Esophagus mucosa (tissue), 1 donor: Measurements from ENCODE around the gene FOLR2. TPM values are rescaled to one million over a fixed set of nuclear protein-coding genes. Genes with fewer than 3 reads are reported as not detected.

ENCODE experiments used
- ATAC-seq: fragments of 200-7000 bp; cut with Tn5 transposase; one replicate; pipeline ENCODE4 v1.9.1; 2020
- total RNA-seq: library from RNA; stranded (reverse); gene quantifications from one replicate; pipeline ENCODE4 v1.2.4, GENCODE V29; 2023
- donor health status: DM: yes; HTN: yes; CAD: no.

FOLR2 gene
- total RNA-seq, 1 donor from 2014 or later, result 0.24 TPM

DNA sequence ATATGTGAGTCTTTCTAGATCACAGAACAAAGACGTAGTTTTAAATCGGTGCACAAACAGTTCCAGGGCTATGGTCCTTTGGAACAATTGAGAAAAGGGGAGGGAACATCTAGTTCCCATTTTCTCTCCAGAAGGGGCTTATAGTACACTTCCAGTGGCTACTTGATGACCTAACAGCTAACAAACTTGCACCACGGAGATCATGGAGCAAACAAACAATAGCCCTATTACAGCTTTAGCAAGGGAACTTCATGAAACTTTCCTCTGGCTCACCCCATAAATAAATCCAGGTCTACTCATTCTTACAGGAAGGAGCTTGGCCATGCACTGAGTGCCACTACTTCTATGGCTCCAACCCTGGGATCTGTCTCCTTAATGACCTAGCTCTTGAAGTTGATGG lies 8.3 kb upstream of the FOLR2 start:
- ATAC-seq, result no peak

- ATAC-seq, result no peak
Observed at GRCh38 chr11:72209101-72209500, 7.5 kb upstream of the FOLR2 start.

DNA sequence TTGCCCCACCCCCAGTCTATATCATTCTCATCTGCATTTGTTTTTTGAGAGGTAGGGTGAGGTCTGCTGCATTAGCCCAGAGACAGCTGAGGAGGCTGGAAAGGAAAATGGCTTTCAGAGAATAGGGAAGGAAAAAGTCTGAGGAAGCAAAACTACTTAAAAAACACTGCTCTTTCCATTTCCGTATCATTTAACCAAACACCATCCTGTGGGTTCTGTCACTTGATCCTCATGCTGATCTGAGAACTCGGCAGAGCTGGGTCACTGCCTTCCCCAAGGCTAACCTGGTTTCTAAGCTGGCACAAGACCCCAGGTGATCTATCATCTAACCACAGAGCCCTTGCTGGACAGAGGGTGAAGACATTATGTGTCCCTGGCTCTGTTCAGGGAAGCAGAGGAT lies 1.2 kb downstream of the FOLR2 start:
- ATAC-seq, result no peak

- ATAC-seq, result no peak
Observed at GRCh38 chr11:72218251-72218745, 1.7 kb downstream of the FOLR2 start.

DNA sequence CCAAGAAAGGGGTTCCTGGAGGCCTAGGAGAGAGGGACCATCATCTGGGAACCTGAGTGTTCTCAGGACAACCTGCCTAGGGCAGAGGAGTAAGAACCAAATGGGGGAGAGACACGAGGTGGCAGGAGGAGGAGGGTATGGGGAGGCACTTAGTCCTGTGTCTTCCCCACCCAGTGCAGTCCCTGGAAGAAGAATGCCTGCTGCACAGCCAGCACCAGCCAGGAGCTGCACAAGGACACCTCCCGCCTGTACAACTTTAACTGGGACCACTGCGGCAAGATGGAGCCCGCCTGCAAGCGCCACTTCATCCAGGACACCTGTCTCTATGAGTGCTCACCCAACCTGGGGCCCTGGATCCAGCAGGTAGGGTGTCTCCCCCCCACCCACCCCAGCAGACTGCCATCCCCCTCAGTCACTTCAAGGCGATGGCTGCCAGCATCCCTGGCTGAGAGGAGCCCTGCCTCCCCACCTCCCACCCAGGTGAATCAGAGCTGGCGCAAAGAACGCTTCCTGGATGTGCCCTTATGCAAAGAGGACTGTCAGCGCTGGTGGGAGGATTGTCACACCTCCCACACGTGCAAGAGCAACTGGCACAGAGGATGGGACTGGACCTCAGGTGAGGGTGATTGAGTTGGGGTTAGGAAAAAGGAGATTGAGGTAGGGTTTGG lies 4.2 kb downstream of the FOLR2 start:
- ATAC-seq, result no peak

- no peak for ATAC-seq
Observed at GRCh38 chr11:72221386-72222075, 4.9 kb downstream of the FOLR2 start.

DNA sequence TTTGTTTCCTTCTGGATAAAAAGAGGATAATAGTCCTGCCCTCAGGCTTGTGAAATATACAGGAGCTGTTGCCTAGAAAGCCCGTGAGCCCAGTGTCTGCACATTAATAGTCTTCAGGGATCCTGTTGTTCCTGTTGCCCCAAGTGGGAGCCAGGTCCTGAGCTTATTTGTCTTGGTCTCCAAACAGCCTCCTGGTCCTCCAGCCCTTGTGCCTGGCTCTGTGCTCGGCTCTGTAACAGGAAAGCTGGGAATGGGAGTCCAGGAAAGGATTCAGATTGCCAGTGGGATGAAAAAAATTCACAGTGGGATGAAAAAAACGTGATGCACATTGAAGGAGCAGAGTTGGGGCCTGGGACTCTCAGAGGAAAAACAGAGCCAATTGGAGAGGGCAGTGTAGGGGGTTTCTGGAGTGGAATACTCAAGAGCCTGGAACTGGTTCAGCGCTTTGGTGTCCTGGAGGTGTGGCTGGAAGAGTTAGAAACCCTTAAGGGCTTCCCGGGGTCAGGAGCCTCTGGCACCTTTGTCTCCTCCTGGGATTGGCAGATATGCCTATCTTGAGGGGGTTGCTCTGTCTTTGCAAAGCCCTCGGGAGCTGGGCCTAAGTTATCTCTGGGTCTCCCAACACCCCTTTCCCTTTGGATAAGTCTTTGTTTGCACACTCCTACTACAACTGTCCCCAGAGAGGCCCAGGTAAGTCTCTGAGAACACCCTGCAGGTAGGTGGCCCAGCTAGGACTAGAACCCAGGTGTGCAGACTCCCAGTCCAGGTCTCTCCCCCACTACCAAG lies 5.7 kb downstream of the FOLR2 start:
- no peak for ATAC-seq

DNA sequence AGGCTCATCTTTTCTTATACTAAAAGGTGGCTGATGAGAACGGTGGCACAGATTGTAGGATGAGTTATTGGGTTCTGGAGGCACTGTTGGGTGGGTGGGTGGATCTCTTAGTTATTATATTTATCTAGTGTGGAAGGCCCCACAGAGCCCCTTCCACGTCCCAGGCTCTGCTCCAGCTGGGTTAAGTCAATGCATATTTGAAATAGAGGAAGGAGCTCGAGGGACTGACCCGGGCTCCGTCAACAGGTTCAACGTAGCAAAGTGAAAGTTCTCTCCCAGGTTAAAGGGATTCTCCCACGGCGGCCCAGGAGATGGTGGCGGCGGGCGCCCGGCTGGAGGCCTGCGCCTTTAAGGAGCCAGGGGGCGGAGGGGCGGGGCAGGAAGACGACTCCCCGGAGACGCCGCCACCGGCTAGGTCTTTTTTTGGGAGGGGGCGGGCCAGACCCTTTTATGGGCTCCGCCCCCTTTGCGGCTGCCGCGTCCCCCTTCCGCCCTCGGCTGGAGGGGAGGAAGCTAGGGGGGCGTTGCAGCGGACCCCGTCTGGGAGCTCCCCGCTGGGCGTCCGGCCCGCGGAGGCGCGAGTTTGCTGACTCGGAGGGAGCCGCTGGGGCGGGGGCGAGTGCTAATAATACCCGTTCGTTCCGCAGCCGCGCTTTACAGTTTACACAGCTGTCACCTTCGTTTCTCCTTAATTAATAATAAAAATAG lies 6.5 kb downstream of the FOLR2 start:
- peak; percentile 80 for ATAC-seq

- ATAC-seq, result peak; percentile 61
Observed at GRCh38 chr11:72223615-72224563, 7.3 kb downstream of the FOLR2 start.

- ATAC-seq, result peak; percentile 2
Observed at GRCh38 chr11:72224564-72225410, 8.2 kb downstream of the FOLR2 start, which contains the start of gene INPPL1. Gene INPPL1 (plus strand): TSS chr11:72224767. CDS start chr11:72224985, 218 bp downstream.

DNA sequence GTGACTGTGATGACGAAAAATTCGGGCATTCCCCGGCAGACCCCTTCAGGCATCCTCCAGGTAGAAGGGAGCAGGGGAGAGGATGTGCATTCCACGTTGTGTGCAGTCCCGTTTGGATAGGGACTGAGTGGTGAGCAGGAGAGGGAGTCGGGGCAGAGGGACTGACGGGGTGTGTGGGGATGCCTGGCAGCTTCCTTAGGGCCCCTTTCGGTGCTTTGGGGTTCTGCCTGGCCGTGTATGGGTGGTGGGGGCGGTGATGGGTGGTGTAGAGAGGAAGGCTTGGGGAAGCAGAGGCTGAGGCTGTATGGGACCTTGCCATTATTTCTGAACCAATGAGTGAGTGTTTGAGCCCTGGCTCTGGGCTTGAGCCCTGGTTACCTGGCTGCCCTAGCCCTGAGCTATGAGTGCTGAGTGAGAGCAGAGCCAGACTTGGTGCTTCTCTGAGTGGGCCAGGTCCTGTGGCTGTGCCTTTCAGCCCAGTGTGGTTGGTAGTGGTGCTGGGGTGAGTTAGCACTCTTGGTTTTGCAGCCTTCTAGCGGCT lies 8.9 kb downstream of the FOLR2 start:
- no peak for ATAC-seq

GRCh38 chr11:72226701-72227100 lies 10.1 kb downstream of the FOLR2 start:
- no peak for ATAC-seq

GRCh38 chr11:72227316-72228228 lies 11.0 kb downstream of the FOLR2 start:
- no peak for ATAC-seq

DNA sequence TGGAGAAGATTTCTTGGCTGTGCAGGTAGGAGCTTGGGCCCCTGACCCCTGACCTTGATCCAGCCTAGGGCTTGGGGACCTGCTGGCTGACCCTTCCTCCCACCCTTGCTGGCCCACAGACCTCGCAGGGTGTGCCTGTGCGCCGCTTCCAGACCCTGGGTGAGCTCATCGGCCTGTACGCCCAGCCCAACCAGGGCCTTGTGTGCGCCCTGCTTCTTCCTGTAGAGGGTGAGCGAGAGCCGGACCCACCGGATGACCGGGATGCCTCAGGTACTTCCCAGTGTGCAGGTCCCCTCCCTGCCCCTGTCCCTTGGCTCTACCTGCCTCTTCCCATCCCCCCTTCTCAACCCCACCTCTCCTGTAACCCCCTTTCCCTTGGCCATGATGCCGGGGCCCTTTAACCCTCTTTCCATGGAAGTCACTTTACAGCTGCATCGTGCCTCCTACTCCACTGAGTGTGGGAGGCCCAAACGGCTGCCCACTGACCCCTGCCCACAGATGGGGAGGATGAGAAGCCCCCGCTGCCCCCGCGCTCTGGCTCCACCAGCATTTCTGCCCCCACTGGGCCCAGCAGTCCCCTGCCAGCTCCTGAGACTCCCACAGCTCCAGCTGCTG lies 11.7 kb downstream of the FOLR2 start:
- ATAC-seq, result no peak

- ATAC-seq, result no peak
Observed at GRCh38 chr11:72228844-72229231, 12.2 kb downstream of the FOLR2 start.

DNA sequence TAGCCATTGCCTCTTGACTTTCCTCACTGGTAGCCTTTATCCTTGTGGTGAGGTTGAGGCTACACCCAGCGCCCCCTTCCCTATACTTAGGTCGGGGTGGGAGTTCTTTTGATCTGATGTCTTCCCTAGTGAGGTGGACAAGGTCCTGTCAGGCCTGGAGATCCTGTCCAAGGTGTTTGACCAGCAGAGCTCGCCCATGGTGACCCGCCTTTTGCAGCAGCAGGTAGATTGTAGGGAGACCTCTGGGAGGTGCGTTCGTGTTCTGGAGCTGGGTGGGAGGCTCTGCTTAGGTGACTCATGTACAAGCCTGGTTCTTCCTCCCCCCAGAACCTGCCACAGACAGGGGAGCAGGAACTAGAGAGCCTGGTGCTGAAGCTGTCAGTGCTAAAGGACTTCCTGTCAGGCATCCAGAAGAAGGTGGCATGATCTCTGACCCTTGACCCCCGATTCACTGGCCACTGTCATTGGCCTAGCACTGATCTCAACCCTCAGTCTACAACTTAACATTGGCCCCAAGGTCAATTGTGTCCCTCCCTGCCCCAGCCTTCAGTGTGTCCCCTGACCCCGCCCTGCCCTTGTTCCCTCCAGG lies 12.8 kb downstream of the FOLR2 start:
- ATAC-seq, result no peak

DNA sequence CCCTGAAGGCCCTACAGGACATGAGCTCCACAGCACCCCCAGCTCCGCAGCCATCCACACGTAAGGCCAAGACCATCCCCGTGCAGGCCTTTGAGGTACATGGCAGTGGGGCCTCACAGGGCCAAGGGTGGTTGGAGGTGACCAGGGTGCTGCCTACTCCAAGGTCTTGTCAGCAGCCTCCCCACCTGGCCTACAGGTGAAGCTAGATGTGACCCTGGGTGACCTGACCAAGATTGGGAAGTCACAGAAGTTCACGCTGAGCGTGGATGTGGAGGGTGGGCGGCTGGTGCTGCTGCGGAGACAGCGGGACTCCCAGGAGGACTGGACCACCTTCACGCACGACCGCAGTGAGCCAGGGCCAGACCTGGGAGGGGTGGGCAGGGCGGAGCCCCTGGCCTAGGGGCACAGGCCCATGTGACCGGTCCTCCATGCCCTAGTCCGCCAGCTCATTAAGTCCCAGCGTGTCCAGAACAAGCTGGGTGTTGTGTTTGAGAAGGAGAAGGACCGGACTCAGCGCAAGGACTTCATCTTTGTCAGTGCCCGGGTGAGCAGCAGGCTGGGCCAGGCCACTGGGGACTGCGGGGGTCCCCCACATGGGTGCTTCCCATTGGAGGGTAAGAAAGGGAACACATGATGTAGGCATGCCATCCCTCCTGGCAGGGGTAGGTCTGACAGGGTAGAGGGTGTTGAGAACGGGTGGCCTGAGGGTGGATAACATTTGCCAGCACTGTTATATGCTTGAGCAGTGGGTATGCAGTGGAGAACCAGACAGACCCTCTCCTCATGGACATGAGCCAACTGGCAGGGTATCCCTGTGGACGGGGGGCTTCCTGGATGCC lies 13.6 kb downstream of the FOLR2 start:
- no peak for ATAC-seq
